Brain microvascular endothelial cell (primary cell): Measurements from ENCODE around the gene ACBD4.

Experiments used
- DNase-seq: peaks from one replicate; pipeline ENCODE4 v3.0.0-alpha.2; 2020
- H3K27ac ChIP-seq: fragments of 250-450 bp; sonication (Bioruptor Pico); 2 replicates; pipeline ENCODE4 v1.5.1; 2020; ENCODE audit warnings: mild to moderate bottlenecking, moderate library complexity
- H3K27me3 ChIP-seq: fragments of 250-450 bp; sonication (Bioruptor Pico); replicated peaks from 2 replicates; pipeline ENCODE4 v1.5.1; 2020; ENCODE audit warnings: mild to moderate bottlenecking
- H3K36me3 ChIP-seq: fragments of 250-450 bp; sonication (Bioruptor Pico); replicated peaks from 2 replicates; pipeline ENCODE4 v1.5.1; 2020; ENCODE audit warnings: mild to moderate bottlenecking
- H3K4me3 ChIP-seq: 2 replicates; pipeline ENCODE4 v1.5.1; 2011; ENCODE audit warnings: low read depth, mild to moderate bottlenecking, control low read depth, low read length, moderate library complexity
- CTCF ChIP-seq: IDR thresholded peaks from 2 replicates; pipeline ENCODE4 v1.5.1; 2011; ENCODE audit warnings: low read depth, mild to moderate bottlenecking, moderate library complexity, low read length, control low read depth, inconsistent platforms; ENCODE audit errors: missing control alignments
- in situ Hi-C: cut with HindIII; loops from 2 replicates; pipeline ENCODE4 v1.10.0; 2017; ENCODE audit warnings: low sequenced_read_pairs, low pct_ligation_motif_present

The ACBD4 gene

DNA sequence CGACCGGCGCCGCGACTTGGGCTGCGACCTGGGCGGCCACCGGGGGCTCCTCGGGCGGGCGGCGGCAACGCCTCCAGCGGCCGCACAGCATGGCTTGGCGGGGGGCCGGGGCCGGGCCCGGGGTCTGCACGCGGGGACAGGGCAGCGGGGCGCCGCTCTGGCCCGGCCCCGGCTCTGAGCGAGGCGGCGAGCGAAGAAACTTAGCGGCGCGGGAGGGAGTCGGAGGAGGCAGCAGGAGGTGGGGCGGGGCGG lies 3.2 kb upstream of the ACBD4 start, which contains the start of gene PLCD3:
PLCD3 (minus strand) TSS at position 196 of the 252 bp plus-strand sequence; CDS start at position 91, 105 bp downstream.
- no peaks in the 10 kb centered on the region for H3K36me3 ChIP-seq
- no peak for TF ChIP-seq CTCF
- peak within 1 kb of the TSS; percentile 77 for H3K4me3 ChIP-seq
- no peak for DNase-seq
- in situ Hi-C loops, result no loop called here
- no peaks in the 10 kb centered on the region for H3K27me3 ChIP-seq
- H3K27ac ChIP-seq, result peak within 1 kb of the TSS; percentile 78

DNA sequence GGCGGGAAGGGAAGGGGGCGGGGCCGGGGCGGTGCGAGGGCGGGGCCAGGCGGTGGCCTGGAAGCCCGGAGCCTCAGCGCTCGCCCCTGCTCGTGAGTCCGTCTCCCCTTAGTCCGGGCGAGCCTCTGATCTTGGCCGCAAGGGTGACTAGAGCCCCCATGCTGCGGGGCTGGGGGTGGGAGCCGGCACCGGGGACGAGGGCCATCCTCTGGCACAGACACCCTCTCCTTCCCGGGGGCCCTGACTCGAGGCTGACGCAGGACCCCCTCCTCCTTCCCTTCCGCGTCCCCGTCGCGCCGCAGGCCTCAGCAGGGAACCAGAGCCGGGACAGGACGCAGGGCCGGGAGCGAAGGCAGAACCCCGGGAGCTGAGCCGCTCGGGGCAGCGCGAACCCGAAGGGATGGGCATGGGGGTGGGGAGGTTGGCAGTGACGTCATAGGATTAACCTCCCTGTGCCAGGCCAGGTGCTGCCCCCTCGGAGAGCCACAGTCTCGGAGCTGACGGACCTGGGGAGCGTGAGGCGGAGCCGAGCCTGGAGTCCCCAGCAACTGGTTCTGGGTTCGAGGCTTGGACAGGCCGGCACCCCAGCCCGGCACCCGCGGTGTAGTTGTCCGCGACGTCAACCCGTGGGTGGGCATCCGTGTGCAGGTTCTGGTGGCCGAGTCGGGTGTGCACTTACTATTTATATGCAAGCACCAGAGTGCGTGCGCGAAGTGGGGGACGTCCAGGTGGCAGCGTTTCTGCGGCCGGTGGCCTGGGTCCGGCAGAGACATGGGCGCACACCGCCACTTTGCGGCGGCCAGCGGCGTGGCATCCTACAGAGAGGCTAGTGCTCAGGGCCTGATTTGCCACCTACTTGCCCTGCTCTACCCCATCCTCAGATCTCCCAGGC lies 2.7 kb upstream of the ACBD4 start:
- H3K36me3 ChIP-seq, result no peaks in the 10 kb centered on the region
- H3K27ac ChIP-seq, result peak overlapping the region; percentile 78
- H3K27me3 ChIP-seq, result no peaks in the 10 kb centered on the region
- DNase-seq, result peak; percentile 57
- peak; percentile 87 for TF ChIP-seq CTCF
- H3K4me3 ChIP-seq, result peak overlapping the region; percentile 77
- in situ Hi-C loops, result no loop called here

DNA sequence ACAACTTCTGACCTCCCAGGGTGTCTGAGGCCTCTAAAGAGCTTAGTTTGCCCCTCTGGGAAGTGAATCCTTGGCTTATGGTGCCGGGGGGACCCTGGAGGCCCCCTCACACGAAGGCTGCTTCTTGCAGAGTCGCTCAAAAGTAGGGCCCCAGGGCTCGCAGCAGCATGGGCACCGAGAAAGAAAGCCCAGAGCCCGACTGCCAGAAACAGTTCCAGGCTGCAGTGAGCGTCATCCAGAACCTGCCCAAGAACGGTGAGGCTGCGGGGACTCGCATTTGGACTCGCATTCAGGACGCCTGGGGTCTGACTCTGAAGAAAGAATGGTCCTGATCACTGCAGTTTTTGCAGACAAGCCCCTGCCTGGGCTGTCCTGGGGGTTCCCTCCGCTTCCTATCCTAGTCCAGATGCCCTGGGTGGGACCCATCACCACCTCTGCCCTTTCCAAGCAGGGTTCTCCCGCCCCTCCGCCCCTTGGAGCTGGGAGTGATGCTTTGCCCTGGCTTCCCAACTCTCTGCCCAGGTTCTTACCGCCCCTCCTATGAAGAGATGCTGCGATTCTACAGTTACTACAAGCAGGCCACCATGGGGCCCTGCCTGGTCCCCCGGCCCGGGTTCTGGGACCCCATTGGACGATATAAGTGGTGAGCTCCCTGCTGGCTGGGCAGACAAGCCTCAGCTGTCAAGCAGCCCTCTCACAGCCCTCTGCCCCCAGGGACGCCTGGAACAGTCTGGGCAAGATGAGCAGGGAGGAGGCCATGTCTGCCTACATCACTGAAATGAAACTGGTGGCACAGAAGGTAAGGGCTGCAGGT lies 698 bp downstream of the ACBD4 start:
- in situ Hi-C loops, result no loop called here
- Histone ChIP-seq H3K4me3 (peak overlapping the region; percentile 65), H3K27me3 (no peaks in the 10 kb centered on the region), H3K36me3 (no peaks in the 10 kb centered on the region), H3K27ac (no peak overlapping the region)
- no peak for DNase-seq
- no peak for TF ChIP-seq CTCF

DNA sequence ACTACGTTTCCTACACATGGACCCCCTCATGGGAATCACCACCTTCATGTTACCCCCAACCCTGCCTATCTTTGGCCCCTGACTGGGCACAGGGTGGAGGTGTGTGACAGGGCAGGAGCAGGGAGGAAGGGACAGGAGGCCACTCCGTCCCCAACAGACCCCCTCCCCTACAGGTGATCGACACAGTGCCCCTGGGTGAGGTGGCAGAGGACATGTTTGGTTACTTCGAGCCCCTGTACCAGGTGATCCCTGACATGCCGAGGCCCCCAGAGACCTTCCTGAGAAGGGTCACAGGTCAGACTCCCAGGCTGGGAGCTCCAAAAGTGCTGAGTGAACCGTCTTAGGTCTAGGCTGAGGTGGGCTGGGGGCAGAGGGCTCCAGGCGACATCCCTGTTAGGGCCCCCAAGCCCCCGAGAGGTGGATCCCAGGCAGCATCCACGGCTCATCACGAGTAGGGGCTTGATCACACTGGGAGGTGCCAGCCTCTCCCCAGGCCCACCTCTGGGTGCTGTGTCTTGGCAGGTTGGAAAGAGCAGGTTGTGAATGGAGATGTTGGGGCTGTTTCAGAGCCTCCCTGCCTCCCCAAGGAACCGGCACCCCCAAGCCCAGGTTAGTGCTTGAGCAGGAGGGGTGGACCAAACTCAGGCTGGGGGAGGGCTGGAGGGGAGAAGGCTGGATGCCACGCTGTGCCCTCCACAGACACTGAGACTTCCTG lies 1.5 kb downstream of the ACBD4 start:
- TF ChIP-seq CTCF, result no peak
- H3K4me3 ChIP-seq, result no peak overlapping the region
- H3K27me3 ChIP-seq, result no peaks in the 10 kb centered on the region
- no peaks in the 10 kb centered on the region for H3K36me3 ChIP-seq
- H3K27ac ChIP-seq, result no peak overlapping the region
- in situ Hi-C loops, result no loop called here
- no peak for DNase-seq

DNA sequence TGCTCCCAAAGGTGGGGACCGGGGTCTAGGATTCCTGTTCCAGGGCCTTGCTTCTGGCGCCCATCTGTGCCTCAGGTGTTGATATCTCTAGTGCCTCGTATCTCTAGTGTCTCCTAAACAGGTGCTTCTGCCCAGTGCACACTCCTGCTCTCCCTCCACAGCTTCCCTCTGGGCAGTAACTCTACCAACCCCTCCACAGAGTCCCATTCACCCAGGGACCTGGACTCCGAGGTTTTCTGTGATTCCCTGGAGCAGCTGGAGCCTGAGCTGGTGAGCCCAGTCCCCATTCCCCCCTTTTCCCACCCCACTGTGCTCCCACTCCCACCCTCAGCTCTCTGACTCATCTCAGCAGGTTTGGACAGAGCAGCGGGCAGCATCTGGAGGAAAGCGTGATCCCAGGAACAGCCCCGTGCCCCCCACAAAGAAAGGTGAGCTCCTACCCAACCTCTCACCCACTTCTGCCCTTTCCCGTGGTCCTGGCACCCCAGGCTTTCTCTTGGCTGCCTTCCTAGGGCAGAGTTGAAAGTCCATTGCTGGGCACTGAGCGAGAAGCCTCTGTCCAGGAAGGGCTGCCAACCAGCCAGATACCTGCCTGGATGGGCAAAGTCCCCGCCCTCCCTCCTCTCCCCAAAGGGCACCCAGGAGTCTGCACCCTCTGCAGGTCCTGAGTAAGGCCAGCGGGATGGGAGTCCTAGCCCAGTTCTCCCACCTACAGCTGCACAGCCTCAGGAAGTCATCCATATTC lies 2.2 kb downstream of the ACBD4 start:
- no peak overlapping the region for H3K4me3 ChIP-seq
- in situ Hi-C loops, result no loop called here
- no peaks in the 10 kb centered on the region for H3K27me3 ChIP-seq
- no peak overlapping the region for H3K27ac ChIP-seq
- TF ChIP-seq CTCF, result no peak
- H3K36me3 ChIP-seq, result no peaks in the 10 kb centered on the region
- no peak for DNase-seq
